Measurements from ENCODE around the gene ST3GAL4. TPM values are rescaled to one million over a fixed set of nuclear protein-coding genes. Genes with fewer than 3 reads are reported as not detected.
A peak's percentile ranks its signal among the peaks of the same experiment; 100 is the strongest.

Gene ST3GAL4
- total and polyA plus RNA-seq, 9 of the 15 experiments (the other 6 are each of a cell fraction or from before 2014, with no cell fraction given), result 0.27 to 22.9 (median 10.5) TPM

DNA sequence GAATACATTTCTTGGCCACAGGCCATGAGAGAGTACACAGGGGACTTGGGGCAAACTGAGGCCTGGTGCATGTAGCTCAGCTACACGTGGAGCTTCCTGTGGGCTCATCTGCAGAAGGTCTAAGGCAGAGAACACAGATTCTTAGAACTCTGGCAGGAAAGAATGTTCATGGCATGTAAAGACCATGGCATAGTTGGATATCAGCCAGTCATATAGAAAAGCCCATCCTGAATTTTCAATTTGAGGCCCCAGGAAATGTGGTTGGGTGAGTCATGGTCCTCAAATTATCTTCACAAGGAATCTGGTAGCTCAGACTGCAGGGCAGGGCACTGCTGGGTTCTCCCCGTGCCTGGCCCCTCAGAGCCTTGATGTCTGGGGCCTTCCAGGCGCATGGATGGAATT lies 13.7 kb upstream of the ST3GAL4 start (continued):
- no peak for TF ChIP-seq SUPT5H (IDR thresholded peaks at IDR 0.05)
- TF ChIP-seq SRSF3 (IDR thresholded peaks at IDR 0.05; ENCODE audit: insufficient read depth, low read length), result no peak
- no peak for TF ChIP-seq CHD2 (IDR thresholded peaks at IDR 0.05; ENCODE audit: low read depth, low read length)
- TF ChIP-seq PRPF4 (IDR thresholded peaks at IDR 0.05; ENCODE audit: insufficient read depth, low read depth, low read length, poor library complexity, severe bottlenecking), result no peak
- TF ChIP-seq, protein P1, sequence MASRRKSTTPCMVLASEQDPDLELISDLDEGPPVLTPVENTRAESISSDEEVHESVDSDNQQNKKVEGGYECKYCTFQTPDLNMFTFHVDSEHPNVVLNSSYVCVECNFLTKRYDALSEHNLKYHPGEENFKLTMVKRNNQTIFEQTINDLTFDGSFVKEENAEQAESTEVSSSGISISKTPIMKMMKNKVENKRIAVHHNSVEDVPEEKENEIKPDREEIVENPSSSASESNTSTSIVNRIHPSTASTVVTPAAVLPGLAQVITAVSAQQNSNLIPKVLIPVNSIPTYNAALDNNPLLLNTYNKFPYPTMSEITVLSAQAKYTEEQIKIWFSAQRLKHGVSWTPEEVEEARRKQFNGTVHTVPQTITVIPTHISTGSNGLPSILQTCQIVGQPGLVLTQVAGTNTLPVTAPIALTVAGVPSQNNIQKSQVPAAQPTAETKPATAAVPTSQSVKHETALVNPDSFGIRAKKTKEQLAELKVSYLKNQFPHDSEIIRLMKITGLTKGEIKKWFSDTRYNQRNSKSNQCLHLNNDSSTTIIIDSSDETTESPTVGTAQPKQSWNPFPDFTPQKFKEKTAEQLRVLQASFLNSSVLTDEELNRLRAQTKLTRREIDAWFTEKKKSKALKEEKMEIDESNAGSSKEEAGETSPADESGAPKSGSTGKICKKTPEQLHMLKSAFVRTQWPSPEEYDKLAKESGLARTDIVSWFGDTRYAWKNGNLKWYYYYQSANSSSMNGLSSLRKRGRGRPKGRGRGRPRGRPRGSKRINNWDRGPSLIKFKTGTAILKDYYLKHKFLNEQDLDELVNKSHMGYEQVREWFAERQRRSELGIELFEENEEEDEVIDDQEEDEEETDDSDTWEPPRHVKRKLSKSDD (conservative IDR thresholded peaks at IDR 0.05; ENCODE audit: low read length), result no peak
- TF ChIP-seq ZNF583 (CRISPR knock-in tag; IDR thresholded peaks at IDR 0.05), result no peak
- TF ChIP-seq, protein P2, sequence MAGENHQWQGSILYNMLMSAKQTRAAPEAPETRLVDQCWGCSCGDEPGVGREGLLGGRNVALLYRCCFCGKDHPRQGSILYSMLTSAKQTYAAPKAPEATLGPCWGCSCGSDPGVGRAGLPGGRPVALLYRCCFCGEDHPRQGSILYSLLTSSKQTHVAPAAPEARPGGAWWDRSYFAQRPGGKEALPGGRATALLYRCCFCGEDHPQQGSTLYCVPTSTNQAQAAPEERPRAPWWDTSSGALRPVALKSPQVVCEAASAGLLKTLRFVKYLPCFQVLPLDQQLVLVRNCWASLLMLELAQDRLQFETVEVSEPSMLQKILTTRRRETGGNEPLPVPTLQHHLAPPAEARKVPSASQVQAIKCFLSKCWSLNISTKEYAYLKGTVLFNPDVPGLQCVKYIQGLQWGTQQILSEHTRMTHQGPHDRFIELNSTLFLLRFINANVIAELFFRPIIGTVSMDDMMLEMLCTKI (IDR thresholded peaks at IDR 0.05; ENCODE audit: partially characterized antibody), result no peak
- TF ChIP-seq ZNF232 (CRISPR knock-in tag; IDR thresholded peaks at IDR 0.05), result no peak
- no peak for TF ChIP-seq ELF1 (tag; IDR thresholded peaks at IDR 0.05)
- TF ChIP-seq TCF7 (IDR thresholded peaks at IDR 0.05; ENCODE audit: borderline replicate concordance), result no peak
- TF ChIP-seq DMBX1 (CRISPR knock-in tag; IDR thresholded peaks at IDR 0.05; ENCODE audit: borderline replicate concordance), result peak; percentile 48; the same call in 1 of the 2 replicates
- TF ChIP-seq NUFIP1 (IDR thresholded peaks at IDR 0.05; ENCODE audit: partially characterized antibody), result no peak
- TF ChIP-seq TAF7 (tag; IDR thresholded peaks at IDR 0.05), result no peak
- TF ChIP-seq, protein P3, sequence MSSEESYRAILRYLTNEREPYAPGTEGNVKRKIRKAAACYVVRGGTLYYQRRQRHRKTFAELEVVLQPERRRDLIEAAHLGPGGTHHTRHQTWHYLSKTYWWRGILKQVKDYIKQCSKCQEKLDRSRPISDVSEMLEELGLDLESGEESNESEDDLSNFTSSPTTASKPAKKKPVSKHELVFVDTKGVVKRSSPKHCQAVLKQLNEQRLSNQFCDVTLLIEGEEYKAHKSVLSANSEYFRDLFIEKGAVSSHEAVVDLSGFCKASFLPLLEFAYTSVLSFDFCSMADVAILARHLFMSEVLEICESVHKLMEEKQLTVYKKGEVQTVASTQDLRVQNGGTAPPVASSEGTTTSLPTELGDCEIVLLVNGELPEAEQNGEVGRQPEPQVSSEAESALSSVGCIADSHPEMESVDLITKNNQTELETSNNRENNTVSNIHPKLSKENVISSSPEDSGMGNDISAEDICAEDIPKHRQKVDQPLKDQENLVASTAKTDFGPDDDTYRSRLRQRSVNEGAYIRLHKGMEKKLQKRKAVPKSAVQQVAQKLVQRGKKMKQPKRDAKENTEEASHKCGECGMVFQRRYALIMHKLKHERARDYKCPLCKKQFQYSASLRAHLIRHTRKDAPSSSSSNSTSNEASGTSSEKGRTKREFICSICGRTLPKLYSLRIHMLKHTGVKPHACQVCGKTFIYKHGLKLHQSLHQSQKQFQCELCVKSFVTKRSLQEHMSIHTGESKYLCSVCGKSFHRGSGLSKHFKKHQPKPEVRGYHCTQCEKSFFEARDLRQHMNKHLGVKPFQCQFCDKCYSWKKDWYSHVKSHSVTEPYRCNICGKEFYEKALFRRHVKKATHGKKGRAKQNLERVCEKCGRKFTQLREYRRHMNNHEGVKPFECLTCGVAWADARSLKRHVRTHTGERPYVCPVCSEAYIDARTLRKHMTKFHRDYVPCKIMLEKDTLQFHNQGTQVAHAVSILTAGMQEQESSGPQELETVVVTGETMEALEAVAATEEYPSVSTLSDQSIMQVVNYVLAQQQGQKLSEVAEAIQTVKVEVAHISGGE (CRISPR knock-in tag; IDR thresholded peaks at IDR 0.05), result no peak
- TF ChIP-seq RBM39 (optimal IDR thresholded peaks at IDR 0.05; ENCODE audit: low read depth, low read length), result no peak
- TF ChIP-seq, protein P4, sequence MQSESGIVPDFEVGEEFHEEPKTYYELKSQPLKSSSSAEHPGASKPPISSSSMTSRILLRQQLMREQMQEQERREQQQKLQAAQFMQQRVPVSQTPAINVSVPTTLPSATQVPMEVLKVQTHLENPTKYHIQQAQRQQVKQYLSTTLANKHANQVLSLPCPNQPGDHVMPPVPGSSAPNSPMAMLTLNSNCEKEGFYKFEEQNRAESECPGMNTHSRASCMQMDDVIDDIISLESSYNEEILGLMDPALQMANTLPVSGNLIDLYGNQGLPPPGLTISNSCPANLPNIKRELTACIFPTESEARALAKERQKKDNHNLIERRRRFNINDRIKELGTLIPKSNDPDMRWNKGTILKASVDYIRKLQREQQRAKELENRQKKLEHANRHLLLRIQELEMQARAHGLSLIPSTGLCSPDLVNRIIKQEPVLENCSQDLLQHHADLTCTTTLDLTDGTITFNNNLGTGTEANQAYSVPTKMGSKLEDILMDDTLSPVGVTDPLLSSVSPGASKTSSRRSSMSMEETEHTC (IDR thresholded peaks at IDR 0.05), result no peak

All from K562 (cell line).